Measurements from ENCODE around the gene SMARCC2. TPM values are rescaled to one million over a fixed set of nuclear protein-coding genes. Genes with fewer than 3 reads are reported as not detected.

SMARCC2 gene
- total and polyA plus RNA-seq, 2 of the 13 experiments (the other 11 are each of a cell fraction or from before 2014, with no cell fraction given): 21.3 to 24.1 TPM

DNA sequence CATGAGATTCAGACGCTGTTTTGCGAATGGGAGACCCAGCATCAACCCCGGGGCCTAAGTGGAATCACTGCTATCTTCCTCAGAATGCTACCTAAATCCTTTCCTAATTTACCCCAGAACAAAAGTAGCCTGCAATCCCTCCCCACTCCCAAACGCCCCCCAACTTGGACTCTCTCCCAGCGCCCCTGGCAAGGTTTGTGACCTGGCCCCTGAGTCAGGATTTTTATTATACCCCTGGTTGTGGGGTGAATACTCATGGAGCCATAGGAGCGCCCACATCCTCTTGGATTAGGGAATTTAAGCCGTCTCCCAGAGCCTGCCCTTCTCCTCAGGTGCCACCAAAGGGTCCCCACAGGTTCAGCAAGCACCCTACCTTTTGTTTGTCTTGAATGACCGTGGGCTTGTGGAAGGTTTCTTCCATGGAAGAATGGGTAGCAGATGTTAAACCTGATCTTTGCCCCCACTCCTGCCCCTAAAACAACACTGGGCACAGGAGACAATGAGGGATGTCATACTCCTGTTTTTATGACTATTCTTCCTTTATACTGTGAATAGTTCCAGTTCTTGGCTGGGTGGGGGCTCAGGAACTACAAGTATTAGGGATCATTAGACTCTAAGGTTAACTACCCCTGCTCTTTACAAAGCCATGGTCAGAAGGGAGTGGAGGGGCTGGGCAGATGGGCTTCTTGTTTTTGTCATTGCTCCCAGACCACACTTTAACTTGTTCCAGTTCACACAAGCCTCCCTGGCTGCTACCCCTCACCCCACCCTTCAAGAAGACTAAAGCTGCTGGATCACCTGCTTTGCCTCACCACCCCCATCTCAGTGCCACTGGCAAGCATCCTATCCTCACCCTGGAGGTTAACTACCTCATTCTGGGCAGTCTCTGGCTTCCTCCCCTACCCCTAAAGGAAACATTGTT, 36.3 kb downstream of the SMARCC2 start:
- peak overlapping the region; percentile 79 to 86 (median 82) for H3K4me3 ChIP-seq (replicated peaks in 1 of 3; ENCODE audit: insufficient read depth in 1 of 3, low read depth in 2 of 3, low read length in 3 of 3)
- DNase-seq (ENCODE audit: low spot score) (no peak), ATAC-seq (peak; percentile 1; the same call in 2 of the 3 replicates), FAIRE-seq (no peak)
- H3K4me1 ChIP-seq (ENCODE audit: insufficient read depth, low read length): peaks cover 43% of the 10 kb centered on the region
- no peaks in the 10 kb centered on the region for H3K9me3 ChIP-seq (ENCODE audit: low read length)
- POLR2A ChIA-PET: interaction anchor here (1.4 to 3.8 kb wide), 2 partner anchors 26 to 35 kb away, joined by 3 to 42 read pairs; partner anchors contain the start of genes ESYT1 and ZC3H10
- H3K27ac ChIP-seq (ENCODE audit: extremely low read length, insufficient read depth, low read length): peak overlapping the region; percentile 89
- intact Hi-C loops (cut with micrococcal nuclease; ENCODE audit: unreplicated experiment): loop anchor here (2.0 kb wide), 1 partner anchor 34 kb away; the partner anchor contains the start of gene ZC3H10
- no peaks in the 10 kb centered on the region for H4K20me1 ChIP-seq (ENCODE audit: insufficient read depth, low read length)
- H3K27me3 ChIP-seq (ENCODE audit: control insufficient read depth in 1 of 2, insufficient read depth in 2 of 2, low read length in 2 of 2): no peaks in the 10 kb centered on the region; a peak in 1 of 5 replicates
- CTCF ChIA-PET (ENCODE audit: low intra/inter-chr PET ratio, low total read pairs): interaction anchor here (1.6 kb wide), 1 partner anchor 27 kb away, joined by 5 read pairs; no protein-coding TSS in a partner anchor
- H3K9ac ChIP-seq (ENCODE audit: insufficient read depth, low read depth, low read length): peak overlapping the region; percentile 76
- TSS peak; percentile 72 for BruUV-seq (replicated peaks)
- 3% methylated on average over 8 of the region's 8 CpGs for whole genome bisulfite sequencing (ENCODE audit: low lambda C conversion rate)
- H2AFZ ChIP-seq (ENCODE audit: low read length): no peak overlapping the region
- peak overlapping the region; percentile 82 for H3K4me2 ChIP-seq (ENCODE audit: low read depth, low read length)
- 0 out of 5 replicates have a peak, but pooled peaks cover 0 to 1% of the 10 kb centered on the region in 2 experiments for H3K36me3 ChIP-seq (replicated peaks in 1 of 2; ENCODE audit: control insufficient read depth in 1 of 2, insufficient read depth in 2 of 2, low read length in 2 of 2)
- in situ Hi-C loops (cut with HindIII; ENCODE audit: extremely low pct_ligation_motif_present, low pct_unique_long_range_greater_than_20kb): no loop called here
- peaks cover 15% of the 10 kb centered on the region for H3K79me2 ChIP-seq (ENCODE audit: insufficient read depth, low read length)
- TF ChIP-seq ZNF878 (CRISPR knock-in tag; IDR thresholded peaks at IDR 0.05): peak; percentile 67; the same call in 1 of the 2 replicates
- TF ChIP-seq, protein P1, sequence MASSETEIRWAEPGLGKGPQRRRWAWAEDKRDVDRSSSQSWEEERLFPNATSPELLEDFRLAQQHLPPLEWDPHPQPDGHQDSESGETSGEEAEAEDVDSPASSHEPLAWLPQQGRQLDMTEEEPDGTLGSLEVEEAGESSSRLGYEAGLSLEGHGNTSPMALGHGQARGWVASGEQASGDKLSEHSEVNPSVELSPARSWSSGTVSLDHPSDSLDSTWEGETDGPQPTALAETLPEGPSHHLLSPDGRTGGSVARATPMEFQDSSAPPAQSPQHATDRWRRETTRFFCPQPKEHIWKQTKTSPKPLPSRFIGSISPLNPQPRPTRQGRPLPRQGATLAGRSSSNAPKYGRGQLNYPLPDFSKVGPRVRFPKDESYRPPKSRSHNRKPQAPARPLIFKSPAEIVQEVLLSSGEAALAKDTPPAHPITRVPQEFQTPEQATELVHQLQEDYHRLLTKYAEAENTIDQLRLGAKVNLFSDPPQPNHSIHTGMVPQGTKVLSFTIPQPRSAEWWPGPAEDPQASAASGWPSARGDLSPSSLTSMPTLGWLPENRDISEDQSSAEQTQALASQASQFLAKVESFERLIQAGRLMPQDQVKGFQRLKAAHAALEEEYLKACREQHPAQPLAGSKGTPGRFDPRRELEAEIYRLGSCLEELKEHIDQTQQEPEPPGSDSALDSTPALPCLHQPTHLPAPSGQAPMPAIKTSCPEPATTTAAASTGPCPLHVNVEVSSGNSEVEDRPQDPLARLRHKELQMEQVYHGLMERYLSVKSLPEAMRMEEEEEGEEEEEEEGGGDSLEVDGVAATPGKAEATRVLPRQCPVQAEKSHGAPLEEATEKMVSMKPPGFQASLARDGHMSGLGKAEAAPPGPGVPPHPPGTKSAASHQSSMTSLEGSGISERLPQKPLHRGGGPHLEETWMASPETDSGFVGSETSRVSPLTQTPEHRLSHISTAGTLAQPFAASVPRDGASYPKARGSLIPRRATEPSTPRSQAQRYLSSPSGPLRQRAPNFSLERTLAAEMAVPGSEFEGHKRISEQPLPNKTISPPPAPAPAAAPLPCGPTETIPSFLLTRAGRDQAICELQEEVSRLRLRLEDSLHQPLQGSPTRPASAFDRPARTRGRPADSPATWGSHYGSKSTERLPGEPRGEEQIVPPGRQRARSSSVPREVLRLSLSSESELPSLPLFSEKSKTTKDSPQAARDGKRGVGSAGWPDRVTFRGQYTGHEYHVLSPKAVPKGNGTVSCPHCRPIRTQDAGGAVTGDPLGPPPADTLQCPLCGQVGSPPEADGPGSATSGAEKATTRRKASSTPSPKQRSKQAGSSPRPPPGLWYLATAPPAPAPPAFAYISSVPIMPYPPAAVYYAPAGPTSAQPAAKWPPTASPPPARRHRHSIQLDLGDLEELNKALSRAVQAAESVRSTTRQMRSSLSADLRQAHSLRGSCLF (CRISPR knock-in tag; IDR thresholded peaks at IDR 0.05; ENCODE audit: borderline replicate concordance): no peak
- TF ChIP-seq ZNF143 (CRISPR knock-in tag; IDR thresholded peaks at IDR 0.05): no peak
- TF ChIP-seq, protein P2, sequence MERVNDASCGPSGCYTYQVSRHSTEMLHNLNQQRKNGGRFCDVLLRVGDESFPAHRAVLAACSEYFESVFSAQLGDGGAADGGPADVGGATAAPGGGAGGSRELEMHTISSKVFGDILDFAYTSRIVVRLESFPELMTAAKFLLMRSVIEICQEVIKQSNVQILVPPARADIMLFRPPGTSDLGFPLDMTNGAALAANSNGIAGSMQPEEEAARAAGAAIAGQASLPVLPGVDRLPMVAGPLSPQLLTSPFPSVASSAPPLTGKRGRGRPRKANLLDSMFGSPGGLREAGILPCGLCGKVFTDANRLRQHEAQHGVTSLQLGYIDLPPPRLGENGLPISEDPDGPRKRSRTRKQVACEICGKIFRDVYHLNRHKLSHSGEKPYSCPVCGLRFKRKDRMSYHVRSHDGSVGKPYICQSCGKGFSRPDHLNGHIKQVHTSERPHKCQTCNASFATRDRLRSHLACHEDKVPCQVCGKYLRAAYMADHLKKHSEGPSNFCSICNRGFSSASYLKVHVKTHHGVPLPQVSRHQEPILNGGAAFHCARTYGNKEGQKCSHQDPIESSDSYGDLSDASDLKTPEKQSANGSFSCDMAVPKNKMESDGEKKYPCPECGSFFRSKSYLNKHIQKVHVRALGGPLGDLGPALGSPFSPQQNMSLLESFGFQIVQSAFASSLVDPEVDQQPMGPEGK (CRISPR knock-in tag; IDR thresholded peaks at IDR 0.05): 0 out of 2 replicates have a peak, but pooled peaks have one; percentile 19
- TF ChIP-seq ARHGAP35 (CRISPR knock-in tag; IDR thresholded peaks at IDR 0.05; ENCODE audit: borderline replicate concordance): 0 out of 2 replicates have a peak, but pooled peaks have one; percentile 14
- no peak for TF ChIP-seq SOX13 (IDR thresholded peaks at IDR 0.05)
- peak in 1 of 2 experiments; percentile 64; a peak in 2 of 4 replicates for TF ChIP-seq SOX13 (CRISPR knock-in tag; conservative IDR thresholded peaks at IDR 0.05 in 1 of 2, IDR thresholded peaks at IDR 0.05 in 1 of 2)
- TF ChIP-seq, protein P3, sequence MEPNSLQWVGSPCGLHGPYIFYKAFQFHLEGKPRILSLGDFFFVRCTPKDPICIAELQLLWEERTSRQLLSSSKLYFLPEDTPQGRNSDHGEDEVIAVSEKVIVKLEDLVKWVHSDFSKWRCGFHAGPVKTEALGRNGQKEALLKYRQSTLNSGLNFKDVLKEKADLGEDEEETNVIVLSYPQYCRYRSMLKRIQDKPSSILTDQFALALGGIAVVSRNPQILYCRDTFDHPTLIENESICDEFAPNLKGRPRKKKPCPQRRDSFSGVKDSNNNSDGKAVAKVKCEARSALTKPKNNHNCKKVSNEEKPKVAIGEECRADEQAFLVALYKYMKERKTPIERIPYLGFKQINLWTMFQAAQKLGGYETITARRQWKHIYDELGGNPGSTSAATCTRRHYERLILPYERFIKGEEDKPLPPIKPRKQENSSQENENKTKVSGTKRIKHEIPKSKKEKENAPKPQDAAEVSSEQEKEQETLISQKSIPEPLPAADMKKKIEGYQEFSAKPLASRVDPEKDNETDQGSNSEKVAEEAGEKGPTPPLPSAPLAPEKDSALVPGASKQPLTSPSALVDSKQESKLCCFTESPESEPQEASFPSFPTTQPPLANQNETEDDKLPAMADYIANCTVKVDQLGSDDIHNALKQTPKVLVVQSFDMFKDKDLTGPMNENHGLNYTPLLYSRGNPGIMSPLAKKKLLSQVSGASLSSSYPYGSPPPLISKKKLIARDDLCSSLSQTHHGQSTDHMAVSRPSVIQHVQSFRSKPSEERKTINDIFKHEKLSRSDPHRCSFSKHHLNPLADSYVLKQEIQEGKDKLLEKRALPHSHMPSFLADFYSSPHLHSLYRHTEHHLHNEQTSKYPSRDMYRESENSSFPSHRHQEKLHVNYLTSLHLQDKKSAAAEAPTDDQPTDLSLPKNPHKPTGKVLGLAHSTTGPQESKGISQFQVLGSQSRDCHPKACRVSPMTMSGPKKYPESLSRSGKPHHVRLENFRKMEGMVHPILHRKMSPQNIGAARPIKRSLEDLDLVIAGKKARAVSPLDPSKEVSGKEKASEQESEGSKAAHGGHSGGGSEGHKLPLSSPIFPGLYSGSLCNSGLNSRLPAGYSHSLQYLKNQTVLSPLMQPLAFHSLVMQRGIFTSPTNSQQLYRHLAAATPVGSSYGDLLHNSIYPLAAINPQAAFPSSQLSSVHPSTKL (CRISPR knock-in tag; IDR thresholded peaks at IDR 0.05): no peak
- no peak for TF ChIP-seq REPIN1 (CRISPR knock-in tag; IDR thresholded peaks at IDR 0.05; ENCODE audit: borderline replicate concordance, low read depth)
- TF ChIP-seq KLF16 (CRISPR knock-in tag; IDR thresholded peaks at IDR 0.05): 0 out of 4 replicates have a peak, but pooled peaks of 1 of the 2 experiments have one; percentile 8
